ENCODE results near the gene EBF3.

EBF3 gene

DNA sequence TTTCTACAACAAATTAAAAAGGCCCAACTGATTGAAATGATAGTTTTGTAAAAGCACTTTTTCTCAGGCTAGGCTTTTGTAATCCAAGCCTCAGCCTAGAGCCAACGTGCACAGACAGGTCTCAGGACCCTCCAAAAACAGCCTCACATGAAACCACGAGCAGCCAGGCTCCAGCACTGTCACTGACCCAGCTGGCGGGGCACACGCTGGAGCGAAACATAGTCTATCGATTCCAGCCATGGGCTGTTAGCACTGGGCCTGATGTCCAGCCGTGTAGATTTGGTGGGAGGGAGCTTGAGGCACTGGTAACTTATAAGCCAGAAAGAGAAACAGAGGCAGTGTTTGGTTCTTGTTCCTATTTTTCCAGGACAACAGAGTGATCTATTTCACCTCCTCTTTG lies 104.5 kb downstream of the EBF3 start:
- Histone ChIP-seq H3K27ac (no peak overlapping the region), H3K9me3 (ENCODE audit: low read depth, low read length) (no peaks in the 10 kb centered on the region), H3K4me3 (no peak overlapping the region), H3K36me3 (ENCODE audit: insufficient read depth, low read length) (peaks cover 79% of the 10 kb centered on the region), H3K9ac (ENCODE audit: insufficient read length) (no peak overlapping the region)
- no peak for DNase-seq (ENCODE audit: low read depth, low spot score)
- TF ChIP-seq POLR2AphosphoS5 (IDR thresholded peaks at IDR 0.05; ENCODE audit: borderline replicate concordance, low read depth, low read length) (no peak), FOXP2 (optimal IDR thresholded peaks at IDR 0.05; ENCODE audit: control extremely low read depth, extremely low read length, insufficient read depth) (no peak)

- Histone ChIP-seq H3K9me3 (ENCODE audit: low read depth, low read length) (no peaks in the 10 kb centered on the region), H3K27ac (no peak overlapping the region), H3K36me3 (ENCODE audit: insufficient read depth, low read length) (peaks cover 64% of the 10 kb centered on the region), H3K9ac (ENCODE audit: insufficient read length) (no peak overlapping the region), H3K4me3 (no peak overlapping the region)
- TF ChIP-seq POLR2AphosphoS5 (IDR thresholded peaks at IDR 0.05; ENCODE audit: borderline replicate concordance, low read depth, low read length): no peak
- no peak for TF ChIP-seq EZH2 (IDR thresholded peaks at IDR 0.05)
- no peak for TF ChIP-seq FOXP2 (optimal IDR thresholded peaks at IDR 0.05; ENCODE audit: control extremely low read depth, extremely low read length, insufficient read depth)
- no peak for DNase-seq (ENCODE audit: low read depth, low spot score)
Observed at GRCh38 chr10:129857242-129857960, 106.7 kb downstream of the EBF3 start.

- DNase-seq (ENCODE audit: low read depth, low spot score): no peak
- Histone ChIP-seq H3K4me3 (no peak overlapping the region), H3K9me3 (ENCODE audit: low read depth, low read length) (no peaks in the 10 kb centered on the region), H3K36me3 (ENCODE audit: insufficient read depth, low read length) (peaks cover 50% of the 10 kb centered on the region), H3K9ac (ENCODE audit: insufficient read length) (no peak overlapping the region), H3K27ac (no peak overlapping the region)
- no peak for TF ChIP-seq FOXP2 (optimal IDR thresholded peaks at IDR 0.05; ENCODE audit: control extremely low read depth, extremely low read length, insufficient read depth)
- TF ChIP-seq POLR2AphosphoS5 (IDR thresholded peaks at IDR 0.05; ENCODE audit: borderline replicate concordance, low read depth, low read length): no peak
- TF ChIP-seq EZH2 (IDR thresholded peaks at IDR 0.05): no peak
Observed at GRCh38 chr10:129855836-129856563, 108.1 kb downstream of the EBF3 start.

GRCh38 chr10:129854796-129855705 lies 109.0 kb downstream of the EBF3 start:
- no peak for TF ChIP-seq POLR2AphosphoS5 (IDR thresholded peaks at IDR 0.05; ENCODE audit: borderline replicate concordance, low read depth, low read length)
- no peak for TF ChIP-seq FOXP2 (optimal IDR thresholded peaks at IDR 0.05; ENCODE audit: control extremely low read depth, extremely low read length, insufficient read depth)
- no peak for TF ChIP-seq EZH2 (IDR thresholded peaks at IDR 0.05)
- H3K36me3 ChIP-seq (ENCODE audit: insufficient read depth, low read length): peaks cover 41% of the 10 kb centered on the region
- no peak overlapping the region for H3K4me3 ChIP-seq
- H3K27ac ChIP-seq: no peak overlapping the region
- H3K9ac ChIP-seq (ENCODE audit: insufficient read length): no peak overlapping the region
- no peak for DNase-seq (ENCODE audit: low read depth, low spot score)
- no peaks in the 10 kb centered on the region for H3K9me3 ChIP-seq (ENCODE audit: low read depth, low read length)

- Histone ChIP-seq H3K27ac (no peak overlapping the region), H3K4me3 (no peak overlapping the region), H3K9ac (ENCODE audit: insufficient read length) (no peak overlapping the region), H3K9me3 (ENCODE audit: low read depth, low read length) (no peaks in the 10 kb centered on the region), H3K36me3 (ENCODE audit: insufficient read depth, low read length) (peaks cover 40% of the 10 kb centered on the region)
- no peak for DNase-seq (ENCODE audit: low read depth, low spot score)
- TF ChIP-seq EZH2 (IDR thresholded peaks at IDR 0.05) (no peak), POLR2AphosphoS5 (IDR thresholded peaks at IDR 0.05; ENCODE audit: borderline replicate concordance, low read depth, low read length) (no peak), FOXP2 (optimal IDR thresholded peaks at IDR 0.05; ENCODE audit: control extremely low read depth, extremely low read length, insufficient read depth) (no peak)
Observed at GRCh38 chr10:129854158-129854557, 109.9 kb downstream of the EBF3 start.

DNA sequence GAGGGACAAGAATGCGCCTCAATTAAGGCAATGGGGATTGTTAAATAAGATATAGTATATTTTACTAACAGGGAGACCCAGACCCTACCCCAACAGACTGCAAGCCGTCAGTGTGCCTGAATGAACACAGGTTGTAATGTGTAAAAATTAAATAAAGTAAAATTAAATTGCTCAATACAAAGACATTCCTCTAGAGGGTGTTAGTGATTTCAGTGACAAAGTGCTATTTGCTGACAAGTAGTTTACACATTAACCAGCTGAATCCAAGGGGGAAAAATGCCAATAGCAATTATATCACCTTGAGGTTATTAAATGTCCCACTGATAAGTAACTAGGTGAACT lies 110.5 kb downstream of the EBF3 start:
- no peak for DNase-seq (ENCODE audit: low read depth, low spot score)
- Histone ChIP-seq H3K27ac (no peak overlapping the region), H3K9me3 (ENCODE audit: low read depth, low read length) (no peaks in the 10 kb centered on the region), H3K36me3 (ENCODE audit: insufficient read depth, low read length) (peaks cover 38% of the 10 kb centered on the region), H3K4me3 (no peak overlapping the region), H3K9ac (ENCODE audit: insufficient read length) (no peak overlapping the region)
- TF ChIP-seq FOXP2 (optimal IDR thresholded peaks at IDR 0.05; ENCODE audit: control extremely low read depth, extremely low read length, insufficient read depth): no peak
- no peak for TF ChIP-seq POLR2AphosphoS5 (IDR thresholded peaks at IDR 0.05; ENCODE audit: borderline replicate concordance, low read depth, low read length)
- no peak for TF ChIP-seq EZH2 (IDR thresholded peaks at IDR 0.05)

- H3K27ac ChIP-seq: no peak overlapping the region
- peaks cover 37% of the 10 kb centered on the region for H3K36me3 ChIP-seq (ENCODE audit: insufficient read depth, low read length)
- no peaks in the 10 kb centered on the region for H3K9me3 ChIP-seq (ENCODE audit: low read depth, low read length)
- no peak overlapping the region for H3K4me3 ChIP-seq
- TF ChIP-seq EZH2 (IDR thresholded peaks at IDR 0.05) (no peak), FOXP2 (optimal IDR thresholded peaks at IDR 0.05; ENCODE audit: control extremely low read depth, extremely low read length, insufficient read depth) (no peak), POLR2AphosphoS5 (IDR thresholded peaks at IDR 0.05; ENCODE audit: borderline replicate concordance, low read depth, low read length) (no peak)
- H3K9ac ChIP-seq (ENCODE audit: insufficient read length): no peak overlapping the region
- no peak for DNase-seq (ENCODE audit: low read depth, low spot score)
Observed at GRCh38 chr10:129852829-129853561, 111.1 kb downstream of the EBF3 start.
